ENCODE results near the gene IBA57. TPM values are rescaled to one million over a fixed set of nuclear protein-coding genes. Genes with fewer than 3 reads are reported as not detected.

IBA57 gene
- total and polyA plus RNA-seq, 2 of the 8 experiments (the other 6 are each of a cell fraction or from before 2014, with no cell fraction given) = 2.6 to 5.9 TPM

DNA sequence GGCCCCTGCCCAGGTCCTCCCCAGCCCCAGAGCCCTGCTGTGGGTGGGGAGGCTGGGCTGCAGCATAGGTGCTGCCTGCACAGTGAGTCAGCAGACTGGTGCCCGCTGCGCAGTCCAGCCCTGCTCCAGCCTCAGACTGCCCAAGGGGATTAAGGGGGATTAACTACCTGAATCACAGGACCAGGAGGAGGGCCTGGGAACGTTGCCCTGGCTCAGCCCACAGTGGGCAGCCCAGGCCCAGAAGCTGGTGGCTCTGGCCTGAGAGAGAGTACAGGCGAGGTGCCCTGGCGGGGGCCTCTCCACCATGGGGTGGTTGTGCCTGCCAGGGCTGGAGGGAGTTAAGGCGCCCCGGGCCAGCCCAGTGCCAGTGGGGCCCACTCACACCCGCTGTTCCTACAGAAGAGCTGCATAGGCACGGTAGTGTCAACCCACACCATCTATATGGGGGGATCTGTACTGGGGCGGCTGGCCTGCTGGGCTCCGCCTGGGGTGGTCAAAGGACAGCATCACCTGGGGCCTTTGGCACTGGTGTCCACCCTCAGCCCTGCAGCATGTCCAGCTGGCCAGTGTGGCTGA is 44.6 kb downstream of the IBA57 start:
- Histone ChIP-seq H2AFZ (ENCODE audit: low read length) (no peak overlapping the region), H3K14ac (ENCODE audit: insufficient read length) (no peak overlapping the region), H4K20me1 (replicated peaks in 1 of 2; ENCODE audit: control insufficient read depth in 1 of 2, insufficient read depth in 2 of 2, low read length in 2 of 2) (peaks cover 2 to 9% of the 10 kb centered on the region in 2 experiments), H3K27me3 (replicated peaks in 1 of 4; ENCODE audit: control insufficient read depth in 3 of 4, extremely low read depth in 1 of 4, insufficient read depth in 3 of 4, low read length in 3 of 4) (peaks cover 2 to 26% (median 15%) of the 10 kb centered on the region in 4 experiments; a peak in 6 of 7 replicates), H3K23ac (ENCODE audit: insufficient read length) (no peak overlapping the region), H3K36me3 (ENCODE audit: control insufficient read depth in 2 of 4, insufficient read depth in 4 of 4, low read length in 3 of 4) (no peaks in the 10 kb centered on the region), H3K4me3 (ENCODE audit: extremely low read depth in 1 of 4, insufficient read depth in 2 of 4, low read depth in 3 of 4, low read length in 4 of 4) (no peak overlapping the region), H3K27ac (ENCODE audit: low read depth, low read length) (no peak overlapping the region), H2BK5ac (ENCODE audit: low read depth, low read length) (no peak overlapping the region), H2BK120ac (replicated peaks; ENCODE audit: low read depth, low read length) (no peak overlapping the region), H3K9ac (replicated peaks in 1 of 4; ENCODE audit: extremely low read depth in 1 of 4, low read depth in 3 of 4, low read length in 3 of 4) (no peak overlapping the region), H4K5ac (ENCODE audit: insufficient read length, low read depth, low read length) (no peak overlapping the region), H2BK20ac (ENCODE audit: low read length) (no peak overlapping the region), H3K23me2 (ENCODE audit: low read depth, low read length) (peaks cover 15% of the 10 kb centered on the region), H3K79me1 (ENCODE audit: low read depth, low read length) (no peaks in the 10 kb centered on the region), H4K91ac (replicated peaks; ENCODE audit: insufficient read length, low read length) (no peak overlapping the region), H3K79me2 (ENCODE audit: control insufficient read depth in 1 of 2, insufficient read depth in 2 of 2, low read length in 2 of 2) (no peaks in the 10 kb centered on the region), H3K9me3 (ENCODE audit: insufficient read depth in 2 of 2, low read depth in 1 of 2, low read length in 1 of 2) (no peaks in the 10 kb centered on the region), H2BK12ac (ENCODE audit: low read depth, low read length) (no peak overlapping the region), H3K4me2 (ENCODE audit: insufficient read depth in 1 of 2, low read depth in 2 of 2, low read length in 2 of 2) (no peak overlapping the region), H2BK15ac (ENCODE audit: low read length) (no peak overlapping the region), H3K4me1 (replicated peaks in 1 of 4; ENCODE audit: control insufficient read depth in 3 of 4, insufficient read depth in 4 of 4, low read length in 3 of 4) (peaks cover 0 to 7% (median 4%) of the 10 kb centered on the region in 4 experiments; a peak in 5 of 7 replicates), H2AK5ac (ENCODE audit: low read depth, low read length) (no peak overlapping the region), H3K56ac (replicated peaks; ENCODE audit: insufficient read length, low read depth, low read length) (no peak overlapping the region), H3K18ac (ENCODE audit: extremely low read depth, low read length) (no peak overlapping the region), H4K8ac (ENCODE audit: extremely low read depth, insufficient read depth, low read length) (no peak overlapping the region), H3K4ac (replicated peaks; ENCODE audit: insufficient read length, low read depth, low read length) (no peak overlapping the region)
- DNase-seq (ENCODE audit: low read depth in 1 of 2, low spot score in 2 of 2) (no peak), FAIRE-seq (no peak)
- POLR2A ChIA-PET (ENCODE audit: partially characterized antibody) = interaction anchor here (0.6 to 1.2 kb wide), 4 partner anchors 43 to 194 kb away, joined by 3 to 4 read pairs (median 3); no protein-coding TSS in a partner anchor
- CTCF ChIA-PET (ENCODE audit: partially characterized antibody) = interaction anchor here (0.8 to 2.9 kb wide), 6 partner anchors 12 to 211 kb away, joined by 3 to 10 read pairs (median 4); no protein-coding TSS in a partner anchor
- no peak for TF ChIP-seq NRF1 (IDR thresholded peaks at IDR 0.05; ENCODE audit: low read depth, low read length)
- TF ChIP-seq, protein P1, sequence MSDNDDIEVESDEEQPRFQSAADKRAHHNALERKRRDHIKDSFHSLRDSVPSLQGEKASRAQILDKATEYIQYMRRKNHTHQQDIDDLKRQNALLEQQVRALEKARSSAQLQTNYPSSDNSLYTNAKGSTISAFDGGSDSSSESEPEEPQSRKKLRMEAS (IDR thresholded peaks at IDR 0.05) = no peak
- no peak for TF ChIP-seq TAF1 (IDR thresholded peaks at IDR 0.05; ENCODE audit: low read depth, low read length)
- no peak for TF ChIP-seq MAFK (IDR thresholded peaks at IDR 0.05; ENCODE audit: low read depth, low read length)
- TF ChIP-seq TBP (IDR thresholded peaks at IDR 0.05; ENCODE audit: low read depth, low read length) = no peak
- no peak for TF ChIP-seq SRF (IDR thresholded peaks at IDR 0.05; ENCODE audit: low read depth, low read length)
- TF ChIP-seq KDM5A (IDR thresholded peaks at IDR 0.05; ENCODE audit: low read length) = no peak
- TF ChIP-seq TCF12 (IDR thresholded peaks at IDR 0.05; ENCODE audit: low read depth, low read length) = no peak
- TF ChIP-seq HDAC6 (IDR thresholded peaks at IDR 0.05; ENCODE audit: low read depth, low read length) = no peak
- TF ChIP-seq PHF8 (conservative IDR thresholded peaks at IDR 0.05; ENCODE audit: low read depth, low read length) = no peak
- TF ChIP-seq BACH1 (IDR thresholded peaks at IDR 0.05; ENCODE audit: low read length) = no peak
- no peak for TF ChIP-seq KDM1A (IDR thresholded peaks at IDR 0.05; ENCODE audit: borderline replicate concordance, low read length)
- no peak for TF ChIP-seq YY1 (IDR thresholded peaks at IDR 0.05; ENCODE audit: low read depth, low read length)
- no peak for TF ChIP-seq POLR2A (IDR thresholded peaks at IDR 0.05; ENCODE audit: control extremely low read depth in 1 of 2, low read depth in 2 of 2, low read length in 2 of 2)
- 80% methylated on average over 11 of the region's 11 CpGs; no CpG with 5 or more reads in 1 of the 2 experiments for WGBS, 2 experiments (ENCODE audit: extremely low coverage in 1 of 2, insufficient coverage in 1 of 2, insufficient read length in 1 of 2, insufficient replicate concordance in 2 of 2, low coverage in 1 of 2, low lambda C conversion rate in 2 of 2, missing lambda C conversion rate in 1 of 2)
